ENCODE results near the gene MMUT.

DNA sequence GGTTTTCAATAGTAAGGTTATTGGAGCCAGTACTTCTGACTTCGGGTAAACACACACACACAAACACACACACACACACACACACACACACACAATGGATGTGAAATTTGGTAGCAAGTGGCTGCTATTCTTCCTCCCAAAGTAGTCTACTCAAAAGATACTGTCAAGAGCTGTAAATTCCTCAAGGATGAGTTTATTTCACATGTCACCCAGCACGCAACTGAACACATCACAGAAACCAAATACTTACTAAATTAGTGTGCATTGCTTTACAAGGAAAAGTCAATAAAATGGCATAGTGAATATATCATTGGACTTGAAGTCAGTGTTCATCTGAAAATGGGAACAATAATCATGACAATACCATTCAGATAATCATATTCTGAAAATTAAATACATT, 32.9 kb downstream of the MMUT start:
- TF ChIP-seq CTCF (IDR thresholded peaks at IDR 0.05; ENCODE audit: low read length) (no peak), EZH2 (IDR thresholded peaks at IDR 0.05; ENCODE audit: borderline replicate concordance, low read length) (no peak)
